KOPT-K1 (cell line): ENCODE measurements around the gene LGR4.

Experiments used
- H3K27ac ChIP-seq: fragments of 200-600 bp; sonication (generic); 2 replicates; pipeline ENCODE4 v1.5.1; 2016; ENCODE audit warnings: antibody characterized with exemption, mild to moderate bottlenecking, low read depth, low read length; ENCODE audit not compliant: poor library complexity, severe bottlenecking
- H3K36me3 ChIP-seq: fragments of 200-600 bp; sonication (generic); 2 replicates; pipeline ENCODE4 v1.5.1; 2017; ENCODE audit warnings: antibody characterized with exemption, mild to moderate bottlenecking, low read length, moderate library complexity; ENCODE audit not compliant: insufficient read depth
- H3K9me3 ChIP-seq: fragments of 200-600 bp; sonication (generic); 2 replicates; pipeline ENCODE4 v1.5.1; 2017; ENCODE audit warnings: antibody characterized with exemption, low read length, mild to moderate bottlenecking; ENCODE audit not compliant: insufficient read depth, poor library complexity, severe bottlenecking

The LGR4 gene

GRCh38 chr11:27470166-27470565, 2.4 kb downstream of the LGR4 start:
- no peaks in the 10 kb centered on the region for H3K36me3 ChIP-seq
- H3K9me3 ChIP-seq: peaks cover 10% of the 10 kb centered on the region
- H3K27ac ChIP-seq: no peak overlapping the region

DNA sequence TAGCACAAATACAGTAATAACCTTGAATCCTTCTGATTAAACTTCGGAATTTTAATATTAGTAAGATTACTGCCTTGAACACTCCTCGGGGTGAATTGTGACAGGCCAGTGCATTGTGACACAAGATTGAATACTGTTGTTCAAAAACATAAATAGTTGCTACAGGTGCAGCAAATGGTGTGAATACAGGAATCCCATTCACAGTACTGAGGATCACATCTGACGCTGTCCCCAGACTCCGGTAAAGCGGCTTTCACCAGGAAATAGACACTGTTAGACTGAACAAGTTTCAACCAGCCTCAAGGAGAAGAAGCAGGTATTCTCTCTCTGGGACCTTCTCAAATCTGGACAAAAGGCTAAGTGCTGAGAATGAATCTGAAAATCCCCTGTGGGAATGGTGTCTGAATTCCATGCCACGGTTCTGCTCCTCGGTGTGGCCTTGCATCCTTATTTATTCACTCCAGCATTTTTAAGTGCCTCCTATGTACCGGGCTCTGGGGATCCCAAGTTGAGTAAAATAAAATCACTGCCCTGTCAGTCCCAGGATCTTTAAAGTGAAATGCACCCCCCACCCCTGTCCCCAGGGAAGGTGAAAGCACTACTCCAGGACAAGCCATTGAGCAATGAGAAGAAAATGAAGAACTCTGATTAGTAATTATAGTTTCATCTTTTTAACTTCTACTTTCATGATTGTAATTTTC, 3.4 kb downstream of the LGR4 start:
- H3K27ac ChIP-seq: no peak overlapping the region
- peaks cover 10% of the 10 kb centered on the region for H3K9me3 ChIP-seq
- H3K36me3 ChIP-seq: no peaks in the 10 kb centered on the region

DNA sequence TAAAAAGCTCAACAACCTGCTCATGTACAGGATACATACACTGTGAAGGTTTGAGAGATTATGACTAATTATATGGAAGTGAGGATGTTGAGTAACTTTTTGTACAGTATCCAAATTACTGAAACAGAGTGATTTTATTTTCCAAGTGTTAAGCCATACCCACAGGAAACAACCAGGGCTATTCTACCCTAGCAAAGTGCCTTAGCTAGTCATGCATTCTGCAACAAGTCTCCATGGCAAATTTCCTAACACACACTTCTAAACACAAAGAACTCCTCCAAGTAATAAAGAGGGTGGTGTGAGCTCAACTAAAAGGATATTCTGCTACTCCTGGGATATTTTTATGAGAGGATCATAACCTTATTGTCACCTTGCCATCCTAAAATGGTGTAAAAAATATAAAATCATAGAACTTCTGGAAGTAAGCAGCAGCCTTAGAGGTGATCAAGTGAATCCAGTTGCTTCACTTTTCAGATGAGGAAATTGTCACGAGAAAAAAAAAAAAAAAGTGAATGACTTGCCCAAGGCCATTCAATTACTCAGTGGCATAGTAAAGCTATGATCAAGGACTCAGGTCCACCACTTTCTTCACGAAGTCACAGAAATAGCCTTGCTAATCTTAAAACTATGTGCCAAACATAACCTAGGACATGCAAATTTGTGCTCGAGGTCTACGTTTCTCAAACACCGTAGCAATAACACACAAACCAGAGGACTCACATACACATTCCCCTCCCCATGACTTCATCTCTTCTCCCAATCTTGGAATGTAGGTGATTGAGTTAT, 4.2 kb downstream of the LGR4 start:
- Histone ChIP-seq H3K27ac (no peak overlapping the region), H3K36me3 (no peaks in the 10 kb centered on the region), H3K9me3 (peaks cover 9% of the 10 kb centered on the region)

GRCh38 chr11:27467181-27467913, 5.2 kb downstream of the LGR4 start:
- no peak overlapping the region for H3K27ac ChIP-seq
- H3K36me3 ChIP-seq: no peaks in the 10 kb centered on the region
- H3K9me3 ChIP-seq: peaks cover 2% of the 10 kb centered on the region

- Histone ChIP-seq H3K36me3 (no peaks in the 10 kb centered on the region), H3K9me3 (no peaks in the 10 kb centered on the region), H3K27ac (no peak overlapping the region)
Measured at GRCh38 chr11:27466363-27466762, 6.2 kb downstream of the LGR4 start.

- H3K36me3 ChIP-seq: no peaks in the 10 kb centered on the region
- no peaks in the 10 kb centered on the region for H3K9me3 ChIP-seq
- H3K27ac ChIP-seq: no peak overlapping the region
Measured at GRCh38 chr11:27465629-27466028, 7.0 kb downstream of the LGR4 start.

GRCh38 chr11:27464909-27465308, 7.7 kb downstream of the LGR4 start:
- Histone ChIP-seq H3K36me3 (no peaks in the 10 kb centered on the region), H3K27ac (no peak overlapping the region), H3K9me3 (no peaks in the 10 kb centered on the region)

DNA sequence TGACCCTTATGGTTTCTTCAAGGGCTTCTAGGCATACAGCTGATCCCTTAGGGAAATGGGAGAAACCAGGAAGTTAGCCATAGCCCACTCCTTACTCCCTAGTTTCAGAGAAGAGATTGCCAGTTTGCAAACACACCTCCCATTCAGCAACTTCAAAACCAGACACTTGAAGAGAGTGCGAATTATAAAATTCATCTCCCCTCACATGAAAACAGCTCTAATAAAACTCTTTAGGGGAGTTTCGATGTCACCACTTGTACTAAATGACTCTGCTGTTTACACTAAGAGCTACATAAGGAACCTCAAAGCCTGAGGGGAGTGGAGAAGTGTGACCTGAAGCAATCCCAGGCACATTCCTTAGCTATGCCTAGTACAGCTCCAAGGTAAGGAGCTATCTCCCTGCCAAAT, 8.3 kb downstream of the LGR4 start:
- no peaks in the 10 kb centered on the region for H3K9me3 ChIP-seq
- no peaks in the 10 kb centered on the region for H3K36me3 ChIP-seq
- H3K27ac ChIP-seq: no peak overlapping the region

DNA sequence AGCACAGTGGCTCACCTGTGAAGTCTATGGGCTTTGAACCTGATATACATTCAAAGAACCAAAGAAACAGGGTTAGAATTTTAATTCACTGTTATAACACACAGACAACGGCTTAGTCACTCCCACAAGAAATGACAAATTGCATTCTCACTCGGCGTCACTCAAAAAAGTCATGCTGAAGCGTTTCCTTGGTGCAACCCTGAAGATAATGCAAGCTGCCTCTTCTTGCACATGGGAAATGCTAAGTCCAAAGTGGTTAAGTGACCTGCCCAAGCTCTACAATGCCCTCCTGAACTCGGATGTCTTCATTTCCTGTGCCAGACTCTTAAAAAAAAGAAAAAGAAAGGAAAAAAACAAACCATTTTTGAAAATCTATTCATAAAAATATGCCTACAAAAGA, 10.0 kb downstream of the LGR4 start:
- Histone ChIP-seq H3K9me3 (no peaks in the 10 kb centered on the region), H3K27ac (no peak overlapping the region), H3K36me3 (no peaks in the 10 kb centered on the region)

- Histone ChIP-seq H3K36me3 (no peaks in the 10 kb centered on the region), H3K27ac (no peak overlapping the region), H3K9me3 (no peaks in the 10 kb centered on the region)
Measured at GRCh38 chr11:27460158-27460978, 12.2 kb downstream of the LGR4 start.

DNA sequence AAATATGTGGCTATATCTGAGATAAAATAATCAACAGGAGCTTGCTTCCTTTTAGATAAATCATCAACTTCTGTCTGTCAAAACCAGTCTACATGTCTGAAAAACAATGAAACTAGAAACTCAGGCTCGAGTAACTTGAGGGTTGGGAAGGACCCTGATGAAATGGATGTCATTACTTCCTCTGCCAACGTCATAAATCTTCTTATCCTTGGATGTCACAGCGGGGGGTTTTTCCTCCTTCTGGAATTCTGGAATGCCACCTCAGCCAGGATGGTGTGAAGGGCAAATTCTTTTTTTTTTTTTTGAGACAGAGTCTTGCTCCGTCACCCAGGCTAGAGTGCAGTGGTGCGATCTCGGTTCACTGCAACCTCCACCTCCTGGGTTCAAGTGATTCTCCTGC, 13.4 kb downstream of the LGR4 start:
- Histone ChIP-seq H3K9me3 (no peaks in the 10 kb centered on the region), H3K27ac (no peak overlapping the region), H3K36me3 (no peaks in the 10 kb centered on the region)

DNA sequence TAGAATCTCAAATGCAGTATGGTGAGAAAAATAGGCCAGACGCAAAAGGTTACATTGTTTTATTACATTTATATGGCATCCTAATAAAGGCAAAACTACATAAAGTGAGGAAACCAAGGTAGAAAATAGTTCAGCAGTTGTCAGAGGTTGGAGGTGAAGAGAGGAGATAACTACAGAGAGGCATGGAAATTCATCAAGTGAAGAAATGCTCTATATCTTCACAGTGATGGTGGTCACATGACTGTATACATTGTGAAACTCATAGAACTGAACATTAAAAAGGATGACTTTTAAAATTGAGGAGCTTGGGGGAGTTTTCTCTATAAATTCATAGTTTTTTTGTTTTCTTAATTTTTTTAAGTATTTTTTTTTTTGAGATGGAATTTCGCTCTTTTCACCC, 14.4 kb downstream of the LGR4 start:
- Histone ChIP-seq H3K9me3 (no peaks in the 10 kb centered on the region), H3K36me3 (no peaks in the 10 kb centered on the region), H3K27ac (no peak overlapping the region)

DNA sequence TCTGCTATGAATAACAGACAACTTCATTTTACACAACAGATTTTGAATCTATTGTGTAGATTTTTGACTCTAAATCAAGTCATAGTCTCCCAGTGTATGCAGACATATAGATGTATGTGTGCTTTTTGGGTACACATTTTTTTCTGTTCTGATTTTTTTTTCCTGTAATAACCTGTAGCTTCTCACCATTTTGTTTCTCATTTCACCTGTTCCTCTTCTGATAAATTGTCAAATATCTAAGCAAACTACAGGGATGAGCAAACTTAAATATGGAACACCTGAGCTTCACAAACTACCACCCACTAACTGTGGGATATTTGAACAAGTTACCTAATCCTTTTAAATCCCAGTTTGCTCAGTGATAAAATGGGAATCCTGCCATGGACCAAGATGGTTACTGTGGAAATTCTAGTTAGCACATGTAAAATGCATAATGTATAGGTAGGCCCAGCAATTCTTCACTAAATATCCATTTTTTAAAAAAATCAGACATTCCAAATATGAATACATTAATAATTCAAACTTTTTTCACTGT, 15.7 kb downstream of the LGR4 start:
- H3K27ac ChIP-seq: no peak overlapping the region
- H3K9me3 ChIP-seq: no peaks in the 10 kb centered on the region
- H3K36me3 ChIP-seq: no peaks in the 10 kb centered on the region

GRCh38 chr11:27456140-27456794, 16.3 kb downstream of the LGR4 start:
- H3K9me3 ChIP-seq: no peaks in the 10 kb centered on the region
- no peak overlapping the region for H3K27ac ChIP-seq
- H3K36me3 ChIP-seq: no peaks in the 10 kb centered on the region
